22Rv1 (cell line): ENCODE data around the gene ADAMTS17.

Experiments
- H3K27ac ChIP-seq: fragments of 450-650 bp; 2 replicates; pipeline ENCODE4 v1.5.1; 2017
- ZFX ChIP-seq: fragments of 450-650 bp; IDR thresholded peaks from 2 replicates; pipeline ENCODE4 v1.6.1; 2017; ENCODE audit warnings: antibody characterized with exemption, borderline replicate concordance
- TF ChIP-seq, protein P1 (sequence below): fragments of 450-650 bp; IDR thresholded peaks from 2 replicates; pipeline ENCODE4 v1.5.1; 2017; ENCODE audit warnings: mild to moderate bottlenecking

Gene ADAMTS17

GRCh38 chr15:99956022-99956775 is 385.6 kb downstream of the ADAMTS17 start:
- H3K27ac ChIP-seq = no peak overlapping the region
- TF ChIP-seq, protein P1, sequence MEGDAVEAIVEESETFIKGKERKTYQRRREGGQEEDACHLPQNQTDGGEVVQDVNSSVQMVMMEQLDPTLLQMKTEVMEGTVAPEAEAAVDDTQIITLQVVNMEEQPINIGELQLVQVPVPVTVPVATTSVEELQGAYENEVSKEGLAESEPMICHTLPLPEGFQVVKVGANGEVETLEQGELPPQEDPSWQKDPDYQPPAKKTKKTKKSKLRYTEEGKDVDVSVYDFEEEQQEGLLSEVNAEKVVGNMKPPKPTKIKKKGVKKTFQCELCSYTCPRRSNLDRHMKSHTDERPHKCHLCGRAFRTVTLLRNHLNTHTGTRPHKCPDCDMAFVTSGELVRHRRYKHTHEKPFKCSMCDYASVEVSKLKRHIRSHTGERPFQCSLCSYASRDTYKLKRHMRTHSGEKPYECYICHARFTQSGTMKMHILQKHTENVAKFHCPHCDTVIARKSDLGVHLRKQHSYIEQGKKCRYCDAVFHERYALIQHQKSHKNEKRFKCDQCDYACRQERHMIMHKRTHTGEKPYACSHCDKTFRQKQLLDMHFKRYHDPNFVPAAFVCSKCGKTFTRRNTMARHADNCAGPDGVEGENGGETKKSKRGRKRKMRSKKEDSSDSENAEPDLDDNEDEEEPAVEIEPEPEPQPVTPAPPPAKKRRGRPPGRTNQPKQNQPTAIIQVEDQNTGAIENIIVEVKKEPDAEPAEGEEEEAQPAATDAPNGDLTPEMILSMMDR = no peak
- TF ChIP-seq ZFX = no peak

DNA sequence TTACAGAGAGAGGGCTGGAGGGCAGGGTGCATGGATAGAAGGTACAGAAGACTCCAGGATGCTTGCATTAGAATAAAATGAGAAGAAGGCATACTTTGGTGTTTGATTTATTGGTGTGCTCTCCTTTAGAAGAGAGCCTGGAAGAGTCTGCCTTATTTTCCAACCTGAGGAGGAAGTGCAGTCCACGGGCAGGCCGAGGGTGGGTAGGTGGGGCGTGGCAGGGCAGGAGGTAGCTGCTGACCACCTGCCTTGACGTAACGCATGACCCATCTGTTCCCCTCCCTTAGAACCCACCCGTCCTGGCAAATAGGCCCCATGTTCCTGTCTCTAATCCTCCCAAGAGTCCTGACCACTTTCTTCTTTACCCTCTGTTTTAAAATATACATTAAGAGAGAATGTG is 386.2 kb downstream of the ADAMTS17 start:
- H3K27ac ChIP-seq = no peak overlapping the region
- no peak for TF ChIP-seq ZFX
- TF ChIP-seq, protein P1 = no peak

- no peak for TF ChIP-seq ZFX
- H3K27ac ChIP-seq = no peak overlapping the region
These were observed 386.6 kb downstream of the ADAMTS17 start for GRCh38 chr15:99955181-99955525.

DNA sequence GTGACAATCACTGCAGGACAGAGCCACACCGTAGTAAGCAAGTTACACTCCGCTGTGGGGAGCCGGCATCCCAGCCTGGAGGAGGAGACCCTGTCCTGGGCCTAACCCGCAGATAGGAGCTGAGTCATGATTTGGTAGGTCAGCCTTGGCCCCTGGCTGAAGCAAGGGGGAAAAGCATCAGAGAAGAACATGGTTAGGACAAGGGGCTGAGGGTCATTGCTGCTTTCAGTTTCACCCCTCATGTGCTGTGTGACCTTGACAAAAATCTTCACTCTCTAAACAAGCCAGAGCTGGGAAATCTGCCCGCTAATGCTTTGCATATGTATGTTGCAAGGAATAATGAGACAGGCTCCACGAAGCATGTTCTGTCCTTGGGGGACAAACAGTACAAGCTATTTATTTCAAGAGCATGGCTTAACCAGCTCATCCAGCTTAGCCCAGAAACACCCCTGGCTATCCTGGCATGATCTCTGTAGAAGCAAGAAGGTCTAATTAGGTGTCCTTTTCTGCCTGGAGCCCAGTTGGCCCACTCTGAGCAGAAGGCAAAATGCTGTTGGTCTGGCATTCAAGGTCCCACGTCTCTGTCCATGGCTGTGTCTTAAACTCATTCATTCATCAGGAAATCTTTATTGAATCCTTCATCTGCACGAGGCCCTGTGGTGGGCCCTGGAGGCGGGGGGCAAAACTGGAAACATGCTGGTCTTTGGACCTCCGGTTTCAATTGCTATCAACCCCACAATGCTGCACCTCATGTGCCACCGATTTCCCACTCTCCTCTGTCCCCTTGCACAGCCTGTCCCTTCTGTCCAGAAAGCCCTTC is 387.2 kb downstream of the ADAMTS17 start:
- TF ChIP-seq, protein P1 = no peak
- no peak for TF ChIP-seq ZFX
- no peak overlapping the region for H3K27ac ChIP-seq

DNA sequence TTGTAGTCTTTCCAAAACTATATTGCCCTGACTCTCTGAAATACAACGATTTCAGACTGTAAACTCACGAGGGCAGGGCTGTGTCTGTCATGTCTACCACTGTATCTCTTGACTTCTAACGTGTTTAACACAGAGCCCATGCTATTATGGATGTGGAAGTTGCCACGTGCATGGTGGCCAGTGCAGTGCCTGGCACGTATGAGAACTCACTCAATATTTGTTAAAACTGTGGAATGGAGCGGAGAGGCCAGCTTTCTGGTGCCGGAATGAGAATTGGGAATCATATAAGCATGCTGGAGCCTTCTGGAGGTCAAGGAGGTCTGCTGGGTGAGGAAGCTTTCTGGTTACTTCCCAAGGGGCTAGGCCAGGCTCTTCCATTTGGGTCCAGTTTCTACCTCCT is 387.9 kb downstream of the ADAMTS17 start:
- H3K27ac ChIP-seq = no peak overlapping the region
- TF ChIP-seq ZFX = no peak
- TF ChIP-seq, protein P1 = no peak

GRCh38 chr15:99951511-99951910 is 390.3 kb downstream of the ADAMTS17 start:
- TF ChIP-seq, protein P1 = no peak
- no peak for TF ChIP-seq ZFX
- no peak overlapping the region for H3K27ac ChIP-seq

DNA sequence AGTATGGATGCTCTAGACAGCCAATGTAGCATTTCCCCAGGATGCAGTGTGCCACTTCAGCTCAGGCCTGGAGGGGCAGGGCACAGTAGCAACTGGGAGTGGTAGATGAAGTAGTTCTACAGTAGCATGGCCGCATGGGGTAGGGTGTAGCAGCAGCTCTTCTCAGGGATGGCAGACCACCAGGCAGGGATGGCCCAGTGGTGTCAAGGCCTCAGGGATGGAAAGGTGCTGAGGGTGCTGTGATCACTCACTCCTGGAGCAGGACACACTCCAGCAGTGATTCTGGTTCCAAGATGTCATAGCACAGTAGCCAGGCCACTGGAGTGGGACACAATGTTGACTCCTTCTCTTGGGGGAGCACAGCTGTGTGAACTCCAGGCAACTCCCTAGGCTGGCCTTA is 397.6 kb downstream of the ADAMTS17 start:
- no peak for TF ChIP-seq ZFX
- no peak overlapping the region for H3K27ac ChIP-seq

GRCh38 chr15:99943466-99943865 is 398.3 kb downstream of the ADAMTS17 start:
- no peak for TF ChIP-seq ZFX
- TF ChIP-seq, protein P1 = no peak
- no peak overlapping the region for H3K27ac ChIP-seq
